HepG2 (cell line): ENCODE measurements around the gene UBR4. TPM values are rescaled to one million over a fixed set of nuclear protein-coding genes. Genes with fewer than 3 reads are reported as not detected.

Experiments
- ATAC-seq: fragments of 200-7000 bp; cut with Tn5 transposase; 3 replicates; pipeline ENCODE4 v1.9.1; 2020; ENCODE audit warnings: mild to moderate bottlenecking, moderate library complexity
- BruUV-seq: library from RNA; stranded (reverse); fragments of 400-500 nt; replicated peaks from 2 replicates; lab custom pipeline; 2021; lab: Mats Ljungman, UMichigan
- CTCF ChIA-PET: fragments of 300-600 bp; formaldehyde crosslinking; extraction: SDS; loops from one replicate; lab custom pipeline; 2021; ENCODE audit warnings: low total read pairs, inconsistent platforms, low intra/inter-chr PET ratio; lab: Yijun Ruan, JAX
- POLR2A ChIA-PET: fragments of 350-600 bp; sonication (Branson Sonifier 250); formaldehyde crosslinking; loops from one replicate; lab custom pipeline; 2020; ENCODE audit warnings: antibody characterized with exemption, inconsistent platforms; lab: Yijun Ruan, JAX
- DNase-seq: peaks from one replicate; pipeline ENCODE4 v3.0.0-alpha.2; 2015; ENCODE audit warnings: low spot score
- FAIRE-seq: peaks from 3 replicates; lab custom pipeline; 2011; peaks lifted over from hg19 to GRCh38; lab: Jason Lieb, UNC
- H2AFZ ChIP-seq: one replicate; pipeline ENCODE4 v1.6.1; 2011; ENCODE audit warnings: low read length, inconsistent platforms
- H3K27ac ChIP-seq: fragments of 300-600 bp; 3 replicates; pipeline ENCODE4 v1.8.0; 2011; ENCODE audit warnings: mixed run types, mild to moderate bottlenecking, mixed read lengths, low read length, inconsistent platforms; ENCODE audit not compliant: insufficient read depth; ENCODE audit errors: extremely low read length
- H3K27me3 ChIP-seq, 2 experiments: fragments of 200-600 bp in 1 of 2; 2 replicates in 1 of 2; 3 replicates in 1 of 2; pipeline versions ENCODE4 v1.6.0 to v1.8.0; 2011; ENCODE audit warnings: low read length in 2 of 2, mild to moderate bottlenecking in 2 of 2, moderate library complexity in 2 of 2, inconsistent platforms in 1 of 2; ENCODE audit not compliant: insufficient read depth in 2 of 2, control insufficient read depth in 1 of 2
- H3K36me3 ChIP-seq, 2 experiments: fragments of 200-600 bp in 1 of 2; replicated peaks in 1 of 2; 2 replicates in 1 of 2; 3 replicates in 1 of 2; pipeline versions ENCODE4 v1.5.1 to v1.8.0; 2011; ENCODE audit warnings: low read length in 2 of 2, inconsistent platforms in 1 of 2; ENCODE audit not compliant: insufficient read depth in 2 of 2, control insufficient read depth in 1 of 2
- H3K4me1 ChIP-seq: 2 replicates; pipeline ENCODE4 v1.5.1; 2012; ENCODE audit warnings: low read length, inconsistent platforms; ENCODE audit not compliant: insufficient read depth
- H3K4me2 ChIP-seq: 2 replicates; pipeline ENCODE4 v1.6.0; 2011; ENCODE audit warnings: low read depth, low read length, inconsistent platforms
- H3K4me3 ChIP-seq, 3 experiments: fragments of 200-600 bp in 1 of 3; sonication (generic), shearing (Covaris generic) in 1 of 3; replicated peaks in 1 of 3; 2 replicates each; pipeline ENCODE4 v1.5.1; 2011 to 2016; ENCODE audit warnings: low read length in 3 of 3, inconsistent platforms in 2 of 3, low read depth in 2 of 3, mild to moderate bottlenecking in 2 of 3, control low read depth in 1 of 3, mixed read lengths in 1 of 3; ENCODE audit not compliant: insufficient read depth in 1 of 3
- H3K79me2 ChIP-seq: one replicate; pipeline ENCODE4 v1.6.1; 2011; ENCODE audit warnings: low read length, inconsistent platforms; ENCODE audit not compliant: insufficient read depth
- H3K9ac ChIP-seq: 2 replicates; pipeline ENCODE4 v1.6.0; 2011; ENCODE audit warnings: mild to moderate bottlenecking, low read depth, low read length, inconsistent platforms; ENCODE audit not compliant: insufficient read depth
- H3K9me3 ChIP-seq: 2 replicates; pipeline ENCODE4 v1.5.1; 2012; ENCODE audit warnings: mild to moderate bottlenecking, low read length
- H4K20me1 ChIP-seq: 2 replicates; pipeline ENCODE4 v1.6.0; 2011; ENCODE audit warnings: inconsistent platforms, mild to moderate bottlenecking, low read length, moderate library complexity; ENCODE audit not compliant: insufficient read depth
- EP300 ChIP-seq, 3 experiments: sonication (generic) in 1 of 3; formaldehyde crosslinking in 1 of 3; IDR thresholded peaks; 2 replicates each; pipeline versions ENCODE4 v1.5.1 to v1.6.1; 2011 to 2020; ENCODE audit warnings: low read depth in 2 of 3, low read length in 2 of 3, borderline replicate concordance in 1 of 3, improper control_type of control experiment in 1 of 3, mild to moderate bottlenecking in 1 of 3, missing genetic modification reagents in 1 of 3, moderate library complexity in 1 of 3
- GPN1 ChIP-seq: sonication (generic); formaldehyde crosslinking; IDR thresholded peaks from 2 replicates; pipeline ENCODE4 v1.5.1; 2020; ENCODE audit warnings: missing genetic modification reagents, borderline replicate concordance
- MZF1 ChIP-seq: sonication (generic); formaldehyde crosslinking; IDR thresholded peaks from 2 replicates; pipeline ENCODE4 v1.8.1; 2023; ENCODE audit warnings: mild to moderate bottlenecking, missing genetic modification reagents, borderline replicate concordance
- NR0B2 ChIP-seq: sonication (generic); formaldehyde crosslinking; IDR thresholded peaks from 2 replicates; pipeline ENCODE4 v1.4.0; 2020; ENCODE audit warnings: mild to moderate bottlenecking, missing genetic modification reagents
- PRPF4 ChIP-seq: fragments of 200-400 bp; formaldehyde crosslinking; IDR thresholded peaks from 2 replicates; pipeline ENCODE4 v1.6.1; 2016; ENCODE audit warnings: low read length, low read depth; ENCODE audit not compliant: poor library complexity, severe bottlenecking
- YEATS4 ChIP-seq: sonication (generic); formaldehyde crosslinking; IDR thresholded peaks from 2 replicates; pipeline ENCODE4 v1.4.0; 2020; ENCODE audit warnings: missing genetic modification reagents, borderline replicate concordance
- ZNF12 ChIP-seq: sonication (generic); formaldehyde crosslinking; IDR thresholded peaks from 2 replicates; pipeline ENCODE4 v1.5.0; 2020; ENCODE audit warnings: missing genetic modification reagents
- ZNF230 ChIP-seq: sonication (generic); formaldehyde crosslinking; IDR thresholded peaks from 2 replicates; pipeline ENCODE4 v1.4.0; 2020; ENCODE audit warnings: mild to moderate bottlenecking, missing genetic modification reagents
- ZNF780A ChIP-seq: sonication (generic); formaldehyde crosslinking; IDR thresholded peaks from 2 replicates; pipeline ENCODE4 v1.8.0; 2022; ENCODE audit warnings: mild to moderate bottlenecking, missing genetic modification reagents, moderate library complexity
- WGBS: methylation state at CpG from one replicate; pipeline ENCODE4 v1.1.6; 2017; ENCODE audit warnings: low lambda C conversion rate; 5-methylcytosine and 5-hydroxymethylcytosine counted together
- in situ Hi-C: cut with HindIII; loops from 2 replicates; pipeline ENCODE4 v1.10.0; 2017; ENCODE audit warnings: low pct_unique_long_range_greater_than_20kb; ENCODE audit not compliant: extremely low pct_ligation_motif_present
- intact Hi-C: fragments of 100-400 bp; cut with micrococcal nuclease; formaldehyde crosslinking; loops from one replicate; pipeline ENCODE4 v1.10.0; 2022; ENCODE audit not compliant: unreplicated experiment
- polyA plus RNA-seq, 8 experiments: library from polyadenylated mRNA; depleted of rRNA in 3 of 8; stranded (reverse) in 7 of 8; unstranded in 1 of 8; fragments of >200 nt; fragmentation: Illumina TruSeq in 4 of 8; extraction: Trizol in 4 of 8; gene quantifications; 2 replicates each; pipeline versions ENCODE4 v1.2.1 to v1.2.3, GENCODE V29; 2011 to 2016; ENCODE audit warnings: low read depth in 4 of 8, missing spikeins in 1 of 8, mixed read lengths in 1 of 8; ENCODE audit not compliant: insufficient read depth in 1 of 8
- total RNA-seq, 5 experiments: library from RNA; depleted of rRNA; stranded (reverse); fragments of >200 nt; fragmentation: Illumina TruSeq; extraction: Trizol; gene quantifications; 2 replicates each; pipeline ENCODE4 v1.2.3, GENCODE V29; 2016; ENCODE audit warnings: low read depth in 1 of 5
- TF ChIP-seq, protein P1 (sequence below): sonication (generic); formaldehyde crosslinking; IDR thresholded peaks from 2 replicates; pipeline ENCODE4 v1.4.0; 2020; ENCODE audit warnings: mild to moderate bottlenecking, missing genetic modification reagents
- TF ChIP-seq, protein P2 (sequence below): sonication (generic); formaldehyde crosslinking; IDR thresholded peaks from 2 replicates; pipeline ENCODE4 v1.4.0; 2020; ENCODE audit warnings: missing genetic modification reagents, borderline replicate concordance
- TF ChIP-seq, protein P3 (sequence below): sonication (generic); formaldehyde crosslinking; IDR thresholded peaks from 2 replicates; pipeline ENCODE4 v1.4.0; 2020; ENCODE audit warnings: missing genetic modification reagents, mild to moderate bottlenecking, borderline replicate concordance
- TF ChIP-seq, protein P4 (sequence below): sonication (generic); formaldehyde crosslinking; IDR thresholded peaks from 2 replicates; pipeline ENCODE4 v1.8.1; 2023; ENCODE audit warnings: missing genetic modification reagents, mild to moderate bottlenecking, borderline replicate concordance

UBR4 gene
- total and polyA plus RNA-seq, 2 of the 13 experiments (the other 11 are each of a cell fraction or from before 2014, with no cell fraction given): 59.1 to 106 TPM

DNA sequence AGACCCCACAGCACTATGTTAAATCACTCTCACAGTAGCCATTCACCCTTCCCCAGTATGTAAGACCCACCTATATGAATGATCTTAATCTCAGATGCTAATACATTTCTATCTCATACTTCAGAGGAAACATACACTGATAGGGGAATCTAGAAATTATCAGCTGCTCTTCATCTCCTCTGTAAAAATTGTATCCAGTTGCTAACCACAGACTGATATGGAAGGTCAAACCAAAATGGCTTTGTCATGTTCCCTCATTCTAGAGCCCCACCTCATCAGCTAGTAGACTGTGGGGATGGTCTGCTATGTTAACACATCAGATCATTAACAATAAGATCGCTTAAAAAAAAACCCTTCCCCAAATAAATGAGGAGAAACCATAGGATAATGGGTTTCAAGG lies 71.7 kb downstream of the UBR4 start:
- 100% methylated on average over 1 of the region's 1 CpG for WGBS
- no peaks in the 10 kb centered on the region for H3K27me3 ChIP-seq
- intact Hi-C loops: no loop called here
- peaks cover 32% of the 10 kb centered on the region for H3K4me1 ChIP-seq
- FAIRE-seq: no peak
- no peak overlapping the region for H3K27ac ChIP-seq
- BruUV-seq: no TSS peak
- no peak for ATAC-seq
- no peak for DNase-seq
- no peak overlapping the region for H3K4me3 ChIP-seq
- H4K20me1 ChIP-seq: peaks cover 3% of the 10 kb centered on the region; the same call in 1 of the 2 replicates
- no peaks in the 10 kb centered on the region for H3K79me2 ChIP-seq
- POLR2A ChIA-PET: interaction anchor here (1.9 kb wide), 1 partner anchor 237 kb away, joined by 5 read pairs; no protein-coding TSS in a partner anchor
- TF ChIP-seq, protein P1, sequence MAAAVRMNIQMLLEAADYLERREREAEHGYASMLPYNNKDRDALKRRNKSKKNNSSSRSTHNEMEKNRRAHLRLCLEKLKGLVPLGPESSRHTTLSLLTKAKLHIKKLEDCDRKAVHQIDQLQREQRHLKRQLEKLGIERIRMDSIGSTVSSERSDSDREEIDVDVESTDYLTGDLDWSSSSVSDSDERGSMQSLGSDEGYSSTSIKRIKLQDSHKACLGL: no peak
- TF ChIP-seq ZNF230 (CRISPR knock-in tag) (no peak), NR0B2 (CRISPR knock-in tag) (no peak), GPN1 (CRISPR knock-in tag) (no peak), ZNF780A (CRISPR knock-in tag) (no peak), ZNF12 (CRISPR knock-in tag) (no peak), MZF1 (CRISPR knock-in tag) (no peak), PRPF4 (no peak), EP300 (IDR thresholded peaks at IDR 0.05; ENCODE audit: low read depth in 2 of 2, low read length in 2 of 2) (no peak), EP300 (CRISPR knock-in tag; IDR thresholded peaks at IDR 0.05; ENCODE audit: borderline replicate concordance) (no peak), YEATS4 (no peak)
- TF ChIP-seq, protein P2, sequence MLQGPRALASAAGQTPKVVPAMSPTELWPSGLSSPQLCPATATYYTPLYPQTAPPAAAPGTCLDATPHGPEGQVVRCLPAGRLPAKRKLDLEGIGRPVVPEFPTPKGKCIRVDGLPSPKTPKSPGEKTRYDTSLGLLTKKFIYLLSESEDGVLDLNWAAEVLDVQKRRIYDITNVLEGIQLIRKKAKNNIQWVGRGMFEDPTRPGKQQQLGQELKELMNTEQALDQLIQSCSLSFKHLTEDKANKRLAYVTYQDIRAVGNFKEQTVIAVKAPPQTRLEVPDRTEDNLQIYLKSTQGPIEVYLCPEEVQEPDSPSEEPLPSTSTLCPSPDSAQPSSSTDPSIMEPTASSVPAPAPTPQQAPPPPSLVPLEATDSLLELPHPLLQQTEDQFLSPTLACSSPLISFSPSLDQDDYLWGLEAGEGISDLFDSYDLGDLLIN: no peak
- TF ChIP-seq, protein P3, sequence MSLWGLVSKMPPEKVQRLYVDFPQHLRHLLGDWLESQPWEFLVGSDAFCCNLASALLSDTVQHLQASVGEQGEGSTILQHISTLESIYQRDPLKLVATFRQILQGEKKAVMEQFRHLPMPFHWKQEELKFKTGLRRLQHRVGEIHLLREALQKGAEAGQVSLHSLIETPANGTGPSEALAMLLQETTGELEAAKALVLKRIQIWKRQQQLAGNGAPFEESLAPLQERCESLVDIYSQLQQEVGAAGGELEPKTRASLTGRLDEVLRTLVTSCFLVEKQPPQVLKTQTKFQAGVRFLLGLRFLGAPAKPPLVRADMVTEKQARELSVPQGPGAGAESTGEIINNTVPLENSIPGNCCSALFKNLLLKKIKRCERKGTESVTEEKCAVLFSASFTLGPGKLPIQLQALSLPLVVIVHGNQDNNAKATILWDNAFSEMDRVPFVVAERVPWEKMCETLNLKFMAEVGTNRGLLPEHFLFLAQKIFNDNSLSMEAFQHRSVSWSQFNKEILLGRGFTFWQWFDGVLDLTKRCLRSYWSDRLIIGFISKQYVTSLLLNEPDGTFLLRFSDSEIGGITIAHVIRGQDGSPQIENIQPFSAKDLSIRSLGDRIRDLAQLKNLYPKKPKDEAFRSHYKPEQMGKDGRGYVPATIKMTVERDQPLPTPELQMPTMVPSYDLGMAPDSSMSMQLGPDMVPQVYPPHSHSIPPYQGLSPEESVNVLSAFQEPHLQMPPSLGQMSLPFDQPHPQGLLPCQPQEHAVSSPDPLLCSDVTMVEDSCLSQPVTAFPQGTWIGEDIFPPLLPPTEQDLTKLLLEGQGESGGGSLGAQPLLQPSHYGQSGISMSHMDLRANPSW (CRISPR knock-in tag): no peak
- TF ChIP-seq, protein P4, sequence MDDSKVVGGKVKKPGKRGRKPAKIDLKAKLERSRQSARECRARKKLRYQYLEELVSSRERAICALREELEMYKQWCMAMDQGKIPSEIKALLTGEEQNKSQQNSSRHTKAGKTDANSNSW (CRISPR knock-in tag): no peak
- TF ChIP-seq, all 625 proteins: peak for 0
- Histone ChIP-seq H3K4me2 (no peak overlapping the region), H3K9me3 (peaks cover 5% of the 10 kb centered on the region), H3K9ac (no peak overlapping the region), H2AFZ (no peak overlapping the region), H3K36me3 (peaks cover 26 to 76% of the 10 kb centered on the region in 2 experiments)
- in situ Hi-C loops: no loop called here
- CTCF ChIA-PET: no interaction called here
